Measurements from ENCODE around the gene LIN28B. TPM values are rescaled to one million over a fixed set of nuclear protein-coding genes. Genes with fewer than 3 reads are reported as not detected.

The LIN28B gene
- total and polyA plus RNA-seq, 2 donors (not counting 1 experiment from before 2014, with no cell fraction given) = not detected

GRCh38 chr6:105066233-105066632 lies 109.3 kb downstream of the LIN28B start:
- Histone ChIP-seq H3K9ac (ENCODE audit: insufficient read depth, low read length) (no peak overlapping the region), H4K20me1 (ENCODE audit: control insufficient read depth, extremely low read depth, insufficient read depth, low read length) (peaks cover 1% of the 10 kb centered on the region), H3K79me2 (ENCODE audit: control insufficient read depth, insufficient read depth, low read length) (no peaks in the 10 kb centered on the region), H3K9me3 (ENCODE audit: control insufficient read depth, insufficient read depth, low read depth, low read length) (no peaks in the 10 kb centered on the region), H3K4me1 (ENCODE audit: control insufficient read depth, extremely low read depth, insufficient read depth, low read length) (no peaks in the 10 kb centered on the region), H3K27me3 (ENCODE audit: control insufficient read depth, insufficient read depth, low read length) (no peaks in the 10 kb centered on the region), H3K4me2 (ENCODE audit: extremely low read depth, insufficient read depth, low read length) (no peak overlapping the region), H3K36me3 (ENCODE audit: control insufficient read depth, insufficient read depth, low read length) (no peaks in the 10 kb centered on the region), H2AFZ (ENCODE audit: low read length) (no peak overlapping the region), H3K27ac (ENCODE audit: insufficient read depth, low read length) (no peak overlapping the region), H3K4me3 (replicated peaks in 1 of 4; ENCODE audit: control extremely low read depth in 1 of 4, insufficient read depth in 1 of 4, low read depth in 3 of 4, low read length in 4 of 4) (no peak overlapping the region)
- DNase-seq (ENCODE audit: low read depth in 2 of 2) = no peak
- TF ChIP-seq EZH2 (IDR thresholded peaks at IDR 0.05; ENCODE audit: low read length, missing control alignments) (no peak), CTCF (conservative IDR thresholded peaks at IDR 0.05 in 1 of 2, IDR thresholded peaks at IDR 0.05 in 1 of 2; ENCODE audit: low read depth in 1 of 2, low read length in 2 of 2) (no peak)

GRCh38 chr6:105066836-105067235 lies 109.9 kb downstream of the LIN28B start:
- H3K36me3 ChIP-seq (ENCODE audit: control insufficient read depth, insufficient read depth, low read length) = no peaks in the 10 kb centered on the region
- H3K9me3 ChIP-seq (ENCODE audit: control insufficient read depth, insufficient read depth, low read depth, low read length) = no peaks in the 10 kb centered on the region
- no peak for DNase-seq (ENCODE audit: low read depth in 2 of 2)
- H3K4me2 ChIP-seq (ENCODE audit: extremely low read depth, insufficient read depth, low read length) = no peak overlapping the region
- no peaks in the 10 kb centered on the region for H3K4me1 ChIP-seq (ENCODE audit: control insufficient read depth, extremely low read depth, insufficient read depth, low read length)
- no peaks in the 10 kb centered on the region for H3K79me2 ChIP-seq (ENCODE audit: control insufficient read depth, insufficient read depth, low read length)
- no peak overlapping the region for H3K4me3 ChIP-seq (replicated peaks in 1 of 4; ENCODE audit: control extremely low read depth in 1 of 4, insufficient read depth in 1 of 4, low read depth in 3 of 4, low read length in 4 of 4)
- H2AFZ ChIP-seq (ENCODE audit: low read length) = no peak overlapping the region
- no peaks in the 10 kb centered on the region for H4K20me1 ChIP-seq (ENCODE audit: control insufficient read depth, extremely low read depth, insufficient read depth, low read length)
- H3K27me3 ChIP-seq (ENCODE audit: control insufficient read depth, insufficient read depth, low read length) = no peaks in the 10 kb centered on the region
- TF ChIP-seq EZH2 (IDR thresholded peaks at IDR 0.05; ENCODE audit: low read length, missing control alignments) (no peak), CTCF (conservative IDR thresholded peaks at IDR 0.05 in 1 of 2, IDR thresholded peaks at IDR 0.05 in 1 of 2; ENCODE audit: low read depth in 1 of 2, low read length in 2 of 2) (no peak)
- H3K9ac ChIP-seq (ENCODE audit: insufficient read depth, low read length) = no peak overlapping the region
- H3K27ac ChIP-seq (ENCODE audit: insufficient read depth, low read length) = no peak overlapping the region

- TF ChIP-seq CTCF (conservative IDR thresholded peaks at IDR 0.05 in 1 of 2, IDR thresholded peaks at IDR 0.05 in 1 of 2; ENCODE audit: low read depth in 1 of 2, low read length in 2 of 2) (no peak), EZH2 (IDR thresholded peaks at IDR 0.05; ENCODE audit: low read length, missing control alignments) (no peak)
- no peak overlapping the region for H3K27ac ChIP-seq (ENCODE audit: insufficient read depth, low read length)
- H3K79me2 ChIP-seq (ENCODE audit: control insufficient read depth, insufficient read depth, low read length) = no peaks in the 10 kb centered on the region
These were observed 110.4 kb downstream of the LIN28B start for GRCh38 chr6:105067329-105067728.

More at GRCh38 chr6:105067329-105067728, 110.4 kb downstream of the LIN28B start:
- DNase-seq (ENCODE audit: low read depth in 2 of 2) = no peak
- H3K4me3 ChIP-seq (replicated peaks in 1 of 4; ENCODE audit: control extremely low read depth in 1 of 4, insufficient read depth in 1 of 4, low read depth in 3 of 4, low read length in 4 of 4) = no peak overlapping the region
- no peaks in the 10 kb centered on the region for H3K4me1 ChIP-seq (ENCODE audit: control insufficient read depth, extremely low read depth, insufficient read depth, low read length)
- no peaks in the 10 kb centered on the region for H3K9me3 ChIP-seq (ENCODE audit: control insufficient read depth, insufficient read depth, low read depth, low read length)
- H2AFZ ChIP-seq (ENCODE audit: low read length) = no peak overlapping the region
- H3K4me2 ChIP-seq (ENCODE audit: extremely low read depth, insufficient read depth, low read length) = no peak overlapping the region
- no peaks in the 10 kb centered on the region for H4K20me1 ChIP-seq (ENCODE audit: control insufficient read depth, extremely low read depth, insufficient read depth, low read length)
- H3K27me3 ChIP-seq (ENCODE audit: control insufficient read depth, insufficient read depth, low read length) = no peaks in the 10 kb centered on the region
- H3K36me3 ChIP-seq (ENCODE audit: control insufficient read depth, insufficient read depth, low read length) = no peaks in the 10 kb centered on the region
- no peak overlapping the region for H3K9ac ChIP-seq (ENCODE audit: insufficient read depth, low read length)
